HG03103 (cell line): ENCODE results near the gene LARGE1.

ENCODE experiments used
- ATAC-seq: cut with Tn5 transposase; IDR thresholded peaks from one replicate; pipeline ENCODE4 v1.9.1; 2021; ENCODE audit warnings: low read depth; ENCODE audit not compliant: unreplicated experiment

The LARGE1 gene

GRCh38 chr22:33741025-33741424, 179.3 kb downstream of the LARGE1 start:
- no peak for ATAC-seq

GRCh38 chr22:33739516-33739915, 180.8 kb downstream of the LARGE1 start:
- ATAC-seq = no peak

GRCh38 chr22:33737662-33738061, 182.6 kb downstream of the LARGE1 start:
- ATAC-seq = no peak

- no peak for ATAC-seq
These were observed 184.3 kb downstream of the LARGE1 start for GRCh38 chr22:33735978-33736377.

GRCh38 chr22:33728847-33729246, 191.4 kb downstream of the LARGE1 start:
- ATAC-seq = no peak

- no peak for ATAC-seq
These were observed 194.0 kb downstream of the LARGE1 start for GRCh38 chr22:33726294-33726734.

- ATAC-seq = no peak
These were observed 196.4 kb downstream of the LARGE1 start for GRCh38 chr22:33723915-33724314.

GRCh38 chr22:33722816-33723215, 197.5 kb downstream of the LARGE1 start:
- ATAC-seq = no peak

GRCh38 chr22:33720166-33720878, 200.0 kb downstream of the LARGE1 start:
- no peak for ATAC-seq

- no peak for ATAC-seq
These were observed 202.4 kb downstream of the LARGE1 start for GRCh38 chr22:33717694-33718396.

- ATAC-seq = no peak
These were observed 204.9 kb downstream of the LARGE1 start for GRCh38 chr22:33715237-33715985.

- no peak for ATAC-seq
These were observed 209.9 kb downstream of the LARGE1 start for GRCh38 chr22:33710326-33710725.

- ATAC-seq = no peak
These were observed 212.7 kb downstream of the LARGE1 start for GRCh38 chr22:33707581-33707980.

- no peak for ATAC-seq
These were observed 214.2 kb downstream of the LARGE1 start for GRCh38 chr22:33706100-33706499.

GRCh38 chr22:33699176-33699575, 221.1 kb downstream of the LARGE1 start:
- ATAC-seq = no peak

- no peak for ATAC-seq
These were observed 222.6 kb downstream of the LARGE1 start for GRCh38 chr22:33697640-33698039.

- no peak for ATAC-seq
These were observed 229.1 kb downstream of the LARGE1 start for GRCh38 chr22:33691057-33691630.

- no peak for ATAC-seq
These were observed 231.4 kb downstream of the LARGE1 start for GRCh38 chr22:33688903-33689302.

- ATAC-seq = no peak
These were observed 232.8 kb downstream of the LARGE1 start for GRCh38 chr22:33687464-33687863.

- ATAC-seq = no peak
These were observed 236.2 kb downstream of the LARGE1 start for GRCh38 chr22:33684087-33684486.

- no peak for ATAC-seq
These were observed 237.3 kb downstream of the LARGE1 start for GRCh38 chr22:33682927-33683326.
